ENCODE measurements around the gene F13B. TPM values are rescaled to one million over a fixed set of nuclear protein-coding genes. Genes with fewer than 3 reads are reported as not detected.

The F13B gene
- total RNA-seq, 4 donors from 2014 or later, result not detected

DNA sequence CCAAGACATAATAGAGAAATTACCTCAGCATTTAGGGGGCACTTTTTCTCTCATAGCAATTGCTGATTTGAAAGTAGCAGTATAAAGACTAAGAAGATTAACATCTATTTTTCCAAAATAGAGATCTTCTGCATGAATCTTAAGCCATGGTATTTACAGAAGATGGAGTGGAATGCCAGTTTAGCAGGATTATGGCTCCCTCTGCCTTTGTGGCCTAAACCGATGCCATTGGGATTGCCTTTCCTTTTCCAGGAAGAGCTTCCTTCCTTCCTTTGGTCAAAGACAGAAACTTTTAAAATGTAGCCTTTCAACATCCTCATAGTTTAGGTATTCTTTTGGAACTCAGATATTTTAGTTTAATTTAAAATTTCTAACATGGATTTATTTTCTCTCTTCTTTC lies 50.3 kb downstream of the F13B start:
- no peak for DNase-seq
- no peak for TF ChIP-seq POLR2A (IDR thresholded peaks at IDR 0.05)
- TF ChIP-seq, protein P1, sequence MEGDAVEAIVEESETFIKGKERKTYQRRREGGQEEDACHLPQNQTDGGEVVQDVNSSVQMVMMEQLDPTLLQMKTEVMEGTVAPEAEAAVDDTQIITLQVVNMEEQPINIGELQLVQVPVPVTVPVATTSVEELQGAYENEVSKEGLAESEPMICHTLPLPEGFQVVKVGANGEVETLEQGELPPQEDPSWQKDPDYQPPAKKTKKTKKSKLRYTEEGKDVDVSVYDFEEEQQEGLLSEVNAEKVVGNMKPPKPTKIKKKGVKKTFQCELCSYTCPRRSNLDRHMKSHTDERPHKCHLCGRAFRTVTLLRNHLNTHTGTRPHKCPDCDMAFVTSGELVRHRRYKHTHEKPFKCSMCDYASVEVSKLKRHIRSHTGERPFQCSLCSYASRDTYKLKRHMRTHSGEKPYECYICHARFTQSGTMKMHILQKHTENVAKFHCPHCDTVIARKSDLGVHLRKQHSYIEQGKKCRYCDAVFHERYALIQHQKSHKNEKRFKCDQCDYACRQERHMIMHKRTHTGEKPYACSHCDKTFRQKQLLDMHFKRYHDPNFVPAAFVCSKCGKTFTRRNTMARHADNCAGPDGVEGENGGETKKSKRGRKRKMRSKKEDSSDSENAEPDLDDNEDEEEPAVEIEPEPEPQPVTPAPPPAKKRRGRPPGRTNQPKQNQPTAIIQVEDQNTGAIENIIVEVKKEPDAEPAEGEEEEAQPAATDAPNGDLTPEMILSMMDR (IDR thresholded peaks at IDR 0.05), result no peak
- Histone ChIP-seq H3K4me3 (no peak overlapping the region), H3K27ac (no peak overlapping the region), H3K4me1 (no peaks in the 10 kb centered on the region), H3K36me3 (no peaks in the 10 kb centered on the region), H3K9me3 (peaks cover 0 to under 1% (median 0%) of the 10 kb centered on the region in 3 donors), H3K27me3 (no peaks in the 10 kb centered on the region)
- intact Hi-C loops (cut with DNase I), result no loop called here
- 70 to 88% methylated on average over 1 of the region's 1 CpG for WGBS, 2 donors

- DNase-seq, result no peak
- Histone ChIP-seq H3K27ac (no peak overlapping the region), H3K9me3 (peaks cover 0 to 3% (median 0%) of the 10 kb centered on the region in 3 donors), H3K4me1 (no peaks in the 10 kb centered on the region), H3K4me3 (no peak overlapping the region), H3K36me3 (no peaks in the 10 kb centered on the region), H3K27me3 (no peaks in the 10 kb centered on the region)
- TF ChIP-seq, protein P1 (IDR thresholded peaks at IDR 0.05), result no peak
- no peak for TF ChIP-seq POLR2A (IDR thresholded peaks at IDR 0.05)
- WGBS, 2 donors, result 65 to 77% methylated on average over 3 of the region's 3 CpGs
- intact Hi-C loops (cut with DNase I), result no loop called here
Measured at GRCh38 chr1:197013234-197013633, 53.8 kb downstream of the F13B start.

DNA sequence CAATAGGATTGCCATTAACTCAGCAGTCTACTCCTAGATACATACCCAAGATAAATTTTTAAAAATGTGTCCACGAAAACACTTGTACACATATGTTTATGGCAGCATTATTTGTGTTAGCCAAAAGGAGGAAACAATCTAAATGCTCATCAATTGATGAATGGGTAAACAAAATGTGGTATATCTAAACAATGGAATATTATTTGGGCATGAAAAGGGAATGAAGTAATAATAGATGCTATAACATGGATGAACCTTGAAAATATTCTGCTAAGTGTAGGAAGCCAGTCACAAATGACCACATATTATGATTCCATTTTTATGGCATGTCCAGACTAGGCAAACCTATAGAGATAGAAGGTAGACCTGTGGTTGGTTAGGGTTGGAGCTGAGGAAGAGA lies 55.4 kb downstream of the F13B start:
- intact Hi-C loops (cut with DNase I), result no loop called here
- Histone ChIP-seq H3K36me3 (no peaks in the 10 kb centered on the region), H3K4me3 (no peak overlapping the region), H3K4me1 (no peaks in the 10 kb centered on the region), H3K27me3 (no peaks in the 10 kb centered on the region), H3K9me3 (peaks cover 0 to 3% (median 0%) of the 10 kb centered on the region in 3 donors), H3K27ac (no peak overlapping the region)
- DNase-seq, result no peak
- WGBS, 2 donors, result 71 to 78% methylated on average over 1 of the region's 1 CpG
- TF ChIP-seq POLR2A (IDR thresholded peaks at IDR 0.05), result no peak
- TF ChIP-seq, protein P1 (IDR thresholded peaks at IDR 0.05), result no peak

- DNase-seq, result no peak
- no peak overlapping the region for H3K4me3 ChIP-seq
- H3K36me3 ChIP-seq, result no peaks in the 10 kb centered on the region
- H3K27ac ChIP-seq, result no peak overlapping the region
- intact Hi-C loops (cut with DNase I), result no loop called here
- no peaks in the 10 kb centered on the region for H3K27me3 ChIP-seq
- 74 to 83% methylated on average over 6 of the region's 6 CpGs for WGBS, 2 donors
- H3K9me3 ChIP-seq, result peaks cover 0 to 3% (median 0%) of the 10 kb centered on the region in 3 donors
- TF ChIP-seq POLR2A (IDR thresholded peaks at IDR 0.05), result no peak
- TF ChIP-seq, protein P1 (IDR thresholded peaks at IDR 0.05), result no peak
- H3K4me1 ChIP-seq, result no peaks in the 10 kb centered on the region
Measured at GRCh38 chr1:197008861-197009260, 58.2 kb downstream of the F13B start.

GRCh38 chr1:197003132-197003531 lies 63.9 kb downstream of the F13B start:
- no peak for TF ChIP-seq POLR2A (IDR thresholded peaks at IDR 0.05)
- TF ChIP-seq, protein P1 (IDR thresholded peaks at IDR 0.05), result no peak
- Histone ChIP-seq H3K9me3 (no peaks in the 10 kb centered on the region), H3K4me1 (no peaks in the 10 kb centered on the region), H3K36me3 (no peaks in the 10 kb centered on the region), H3K27ac (no peak overlapping the region), H3K27me3 (no peaks in the 10 kb centered on the region), H3K4me3 (no peak overlapping the region)
- no peak for DNase-seq
- intact Hi-C loops (cut with DNase I), result no loop called here
- WGBS, 2 donors, result 33% methylated on average over 2 of the region's 2 CpGs

All from esophagus squamous epithelium (tissue), 5 donors.